HCT116 (cell line): Measurements from ENCODE around the gene PRSS27. TPM values are rescaled to one million over a fixed set of nuclear protein-coding genes. Genes with fewer than 3 reads are reported as not detected.

ENCODE experiments used
- ATAC-seq: fragments of 200-7000 bp; cut with Tn5 transposase; 2 replicates; pipeline ENCODE4 v1.9.1; 2020; ENCODE audit warnings: mild to moderate bottlenecking, moderate library complexity
- BruUV-seq: library from RNA; stranded (reverse); fragments of 400-500 nt; replicated peaks from 2 replicates; lab custom pipeline; 2021; lab: Mats Ljungman, UMichigan
- CTCF ChIA-PET: fragments of 300-600 bp; sonication (Branson Sonifier 250); formaldehyde crosslinking; loops from one replicate; lab custom pipeline; 2021; ENCODE audit warnings: antibody characterized with exemption; lab: Charles Lee
- POLR2A ChIA-PET: fragments of 300-600, 350-600 bp; sonication (Branson Sonifier 250); formaldehyde crosslinking; loops from one replicate; lab custom pipeline; 2021; ENCODE audit warnings: antibody characterized with exemption; lab: Charles Lee
- RAD21 ChIA-PET, 2 experiments: fragments of 300-600 bp; sonication (Branson Sonifier 250); formaldehyde crosslinking; loops; one replicate each; lab custom pipeline; 2023; ENCODE audit warnings: low total read pairs in 2 of 2; ENCODE audit not compliant: uncharacterized antibody in 2 of 2, unreplicated experiment in 2 of 2, low non-redundant PET in 1 of 2; lab: Charles Lee
- DNase-seq: peaks from one replicate; pipeline ENCODE4 v3.0.0-alpha.2; 2010; ENCODE audit warnings: low read depth, low spot score
- H2AFZ ChIP-seq: fragments of 200-600 bp; shearing (Covaris generic), sonication (generic); 2 replicates; pipeline ENCODE4 v1.6.1; 2017; ENCODE audit warnings: low read depth, mixed run types, mixed read lengths, antibody characterized with exemption, low read length; ENCODE audit not compliant: poor library complexity, severe bottlenecking
- H3K27ac ChIP-seq: 2 replicates; pipeline ENCODE4 v1.5.1; 2012; ENCODE audit warnings: low read depth, low read length
- H3K27me3 ChIP-seq: fragments of 200-600 bp; sonication (generic); 2 replicates; pipeline ENCODE4 v1.6.1; 2016; ENCODE audit warnings: mixed run types, low read length, mixed read lengths; ENCODE audit not compliant: insufficient read depth
- H3K36me3 ChIP-seq, 2 experiments: fragments of 200-500 bp in 1 of 2; fragments of 200-600 bp in 1 of 2; sonication (Bioruptor generic) in 1 of 2; sonication (generic) in 1 of 2; 2 replicates each; pipeline versions ENCODE4 v1.5.1 to v1.6.1; 2014 to 2016; ENCODE audit warnings: low read length in 2 of 2, inconsistent platforms in 1 of 2, mixed read lengths in 1 of 2, mixed run types in 1 of 2; ENCODE audit not compliant: insufficient read depth in 2 of 2, control insufficient read depth in 1 of 2
- H3K4me1 ChIP-seq, 2 experiments: fragments of 200-600 bp in 1 of 2; sonication (generic) in 1 of 2; 2 replicates each; pipeline versions ENCODE4 v1.5.1 to v1.6.1; 2012 to 2017; ENCODE audit warnings: low read length in 2 of 2, inconsistent platforms in 1 of 2, mild to moderate bottlenecking in 1 of 2, mixed read lengths in 1 of 2, mixed run types in 1 of 2, moderate library complexity in 1 of 2; ENCODE audit not compliant: insufficient read depth in 2 of 2, control insufficient read depth in 1 of 2
- H3K4me2 ChIP-seq: fragments of 200-600 bp; sonication (generic); 2 replicates; pipeline ENCODE4 v1.6.1; 2017; ENCODE audit warnings: mixed run types, low read length, mixed read lengths
- H3K4me3 ChIP-seq, 2 experiments: fragments of 200-600 bp in 1 of 2; sonication (generic) in 1 of 2; replicated peaks in 1 of 2; 2 replicates each; pipeline ENCODE4 v1.5.1; 2011 to 2016; ENCODE audit warnings: low read length in 2 of 2, control low read depth in 1 of 2, low read depth in 1 of 2, mild to moderate bottlenecking in 1 of 2, mixed read lengths in 1 of 2, mixed run types in 1 of 2
- H3K79me2 ChIP-seq: fragments of 200-600 bp; sonication (generic); 2 replicates; pipeline ENCODE4 v1.6.1; 2017; ENCODE audit warnings: mild to moderate bottlenecking, mixed run types, low read length, moderate library complexity, mixed read lengths; ENCODE audit not compliant: insufficient read depth
- H3K9ac ChIP-seq: fragments of 200-600 bp; sonication (generic); 2 replicates; pipeline ENCODE4 v1.6.1; 2016; ENCODE audit warnings: low read length, mixed read lengths
- H3K9me2 ChIP-seq: fragments of 200-600 bp; sonication (generic), shearing (Covaris generic); 2 replicates; pipeline ENCODE4 v1.6.1; 2017; ENCODE audit warnings: mixed run types, mild to moderate bottlenecking, moderate library complexity; ENCODE audit not compliant: insufficient read depth
- H3K9me3 ChIP-seq, 2 experiments: fragments of 200-500 bp in 1 of 2; fragments of 200-600 bp in 1 of 2; sonication (Bioruptor generic) in 1 of 2; sonication (generic) in 1 of 2; 2 replicates each; pipeline ENCODE4 v1.6.1; 2014 to 2017; ENCODE audit warnings: low read length in 2 of 2, mixed read lengths in 2 of 2, inconsistent platforms in 1 of 2, low read depth in 1 of 2, mild to moderate bottlenecking in 1 of 2, mixed run types in 1 of 2, moderate library complexity in 1 of 2; ENCODE audit not compliant: control insufficient read depth in 1 of 2, insufficient read depth in 1 of 2
- H4K20me1 ChIP-seq: fragments of 200-600 bp; sonication (generic), shearing (Covaris generic); 2 replicates; pipeline ENCODE4 v1.6.1; 2017; ENCODE audit warnings: mixed run types, mild to moderate bottlenecking, moderate library complexity; ENCODE audit not compliant: insufficient read depth
- EGR1 ChIP-seq: IDR thresholded peaks from 2 replicates; pipeline ENCODE4 v1.6.1; 2012; ENCODE audit warnings: low read depth
- EZH2phosphoT487 ChIP-seq: fragments of 200-600 bp; IDR thresholded peaks from 2 replicates; pipeline ENCODE4 v1.6.1; 2018; ENCODE audit warnings: antibody characterized with exemption, borderline replicate concordance
- FOSL1 ChIP-seq: IDR thresholded peaks from 2 replicates; pipeline ENCODE4 v1.6.1; 2012; ENCODE audit warnings: low read depth
- JUND ChIP-seq: IDR thresholded peaks from 2 replicates; pipeline ENCODE4 v1.6.1; 2012
- POLR2A ChIP-seq: IDR thresholded peaks from 2 replicates; pipeline ENCODE4 v1.7.0; 2011; ENCODE audit warnings: borderline replicate concordance; ENCODE audit not compliant: insufficient read depth, insufficient read length; ENCODE audit errors: extremely low read depth
- POLR2AphosphoS5 ChIP-seq: IDR thresholded peaks from 2 replicates; pipeline ENCODE4 v1.6.1; 2011; ENCODE audit warnings: mild to moderate bottlenecking, low read depth, low read length, moderate library complexity
- TCF7L2 ChIP-seq: IDR thresholded peaks from 2 replicates; pipeline ENCODE4 v1.7.0; 2011; ENCODE audit warnings: borderline replicate concordance, inconsistent platforms; ENCODE audit not compliant: insufficient read depth, insufficient read length; ENCODE audit errors: extremely low read depth
- intact Hi-C: fragments of 100-400 bp; cut with micrococcal nuclease; formaldehyde crosslinking; loops from 2 replicates; pipeline ENCODE4 v1.10.0; 2022
- total RNA-seq: library from RNA; stranded (reverse); gene quantifications from one replicate; pipeline ENCODE4 v1.2.1, GENCODE V29; 2021; ENCODE audit not compliant: unreplicated experiment
- TF ChIP-seq, protein P1 (sequence below): IDR thresholded peaks from 2 replicates; pipeline ENCODE4 v1.6.1; 2012
- TF ChIP-seq, protein P2 (sequence below): IDR thresholded peaks from 2 replicates; pipeline ENCODE4 v1.6.1; 2012
- TF ChIP-seq, protein P3 (sequence below), 3 experiments: fragments of 200-600 bp in 1 of 3; sonication (generic) in 1 of 3; IDR thresholded peaks in 2 of 3; conservative IDR thresholded peaks in 1 of 3; 2 replicates each; pipeline ENCODE4 v1.5.1; 2012 to 2017; ENCODE audit warnings: low read depth in 2 of 3, low read length in 2 of 3, antibody characterized with exemption in 1 of 3, borderline replicate concordance in 1 of 3, control low read depth in 1 of 3, mild to moderate bottlenecking in 1 of 3, mixed read lengths in 1 of 3, mixed run types in 1 of 3, moderate library complexity in 1 of 3; ENCODE audit not compliant: insufficient read depth in 1 of 3
- TF ChIP-seq, protein P4 (sequence below): IDR thresholded peaks from 2 replicates; pipeline ENCODE4 v1.6.1; 2012; ENCODE audit warnings: low read depth

The PRSS27 gene
- total RNA-seq, 1 experiment from 2014 or later: 3.3 TPM

DNA sequence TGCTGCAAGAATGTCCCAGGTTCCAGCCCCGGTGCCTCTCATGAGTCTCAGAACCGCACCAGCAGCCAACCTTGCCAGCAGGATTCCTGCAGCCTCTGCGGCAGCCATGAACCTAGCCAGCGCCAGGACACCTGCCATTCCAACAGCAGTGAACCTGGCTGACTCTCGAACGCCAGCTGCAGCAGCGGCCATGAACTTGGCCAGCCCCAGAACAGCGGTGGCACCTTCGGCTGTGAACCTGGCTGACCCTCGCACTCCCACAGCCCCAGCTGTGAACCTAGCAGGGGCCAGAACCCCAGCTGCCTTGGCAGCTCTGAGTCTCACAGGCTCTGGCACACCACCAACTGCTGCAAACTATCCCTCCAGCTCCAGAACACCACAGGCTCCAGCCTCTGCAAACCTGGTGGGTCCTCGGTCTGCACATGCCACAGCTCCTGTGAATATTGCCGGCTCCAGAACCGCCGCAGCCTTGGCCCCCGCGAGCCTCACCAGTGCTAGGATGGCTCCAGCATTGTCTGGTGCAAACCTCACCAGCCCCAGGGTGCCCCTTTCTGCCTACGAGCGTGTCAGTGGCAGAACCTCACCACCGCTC, 47.2 kb upstream of the PRSS27 start:
- no peak overlapping the region for H3K4me2 ChIP-seq
- H4K20me1 ChIP-seq: peaks cover 25% of the 10 kb centered on the region; the same call in 1 of the 2 replicates
- H3K79me2 ChIP-seq: peaks cover 94% of the 10 kb centered on the region
- TF ChIP-seq EZH2phosphoT487: no peak
- TF ChIP-seq, protein P1, sequence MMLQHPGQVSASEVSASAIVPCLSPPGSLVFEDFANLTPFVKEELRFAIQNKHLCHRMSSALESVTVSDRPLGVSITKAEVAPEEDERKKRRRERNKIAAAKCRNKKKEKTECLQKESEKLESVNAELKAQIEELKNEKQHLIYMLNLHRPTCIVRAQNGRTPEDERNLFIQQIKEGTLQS: no peak
- TF ChIP-seq FOSL1: no peak
- TF ChIP-seq POLR2AphosphoS5: no peak
- no peak for TF ChIP-seq JUND
- TF ChIP-seq, protein P2, sequence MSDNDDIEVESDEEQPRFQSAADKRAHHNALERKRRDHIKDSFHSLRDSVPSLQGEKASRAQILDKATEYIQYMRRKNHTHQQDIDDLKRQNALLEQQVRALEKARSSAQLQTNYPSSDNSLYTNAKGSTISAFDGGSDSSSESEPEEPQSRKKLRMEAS: no peak
- TF ChIP-seq TCF7L2: no peak
- no peak for TF ChIP-seq POLR2A
- TF ChIP-seq, protein P3, sequence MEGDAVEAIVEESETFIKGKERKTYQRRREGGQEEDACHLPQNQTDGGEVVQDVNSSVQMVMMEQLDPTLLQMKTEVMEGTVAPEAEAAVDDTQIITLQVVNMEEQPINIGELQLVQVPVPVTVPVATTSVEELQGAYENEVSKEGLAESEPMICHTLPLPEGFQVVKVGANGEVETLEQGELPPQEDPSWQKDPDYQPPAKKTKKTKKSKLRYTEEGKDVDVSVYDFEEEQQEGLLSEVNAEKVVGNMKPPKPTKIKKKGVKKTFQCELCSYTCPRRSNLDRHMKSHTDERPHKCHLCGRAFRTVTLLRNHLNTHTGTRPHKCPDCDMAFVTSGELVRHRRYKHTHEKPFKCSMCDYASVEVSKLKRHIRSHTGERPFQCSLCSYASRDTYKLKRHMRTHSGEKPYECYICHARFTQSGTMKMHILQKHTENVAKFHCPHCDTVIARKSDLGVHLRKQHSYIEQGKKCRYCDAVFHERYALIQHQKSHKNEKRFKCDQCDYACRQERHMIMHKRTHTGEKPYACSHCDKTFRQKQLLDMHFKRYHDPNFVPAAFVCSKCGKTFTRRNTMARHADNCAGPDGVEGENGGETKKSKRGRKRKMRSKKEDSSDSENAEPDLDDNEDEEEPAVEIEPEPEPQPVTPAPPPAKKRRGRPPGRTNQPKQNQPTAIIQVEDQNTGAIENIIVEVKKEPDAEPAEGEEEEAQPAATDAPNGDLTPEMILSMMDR (IDR thresholded peaks at IDR 0.05 in 2 of 3, conservative IDR thresholded peaks at IDR 0.05 in 1 of 3; ENCODE audit: borderline replicate concordance in 1 of 3, insufficient read depth in 1 of 3, low read depth in 2 of 3, low read length in 2 of 3): no peak
- TF ChIP-seq, protein P4, sequence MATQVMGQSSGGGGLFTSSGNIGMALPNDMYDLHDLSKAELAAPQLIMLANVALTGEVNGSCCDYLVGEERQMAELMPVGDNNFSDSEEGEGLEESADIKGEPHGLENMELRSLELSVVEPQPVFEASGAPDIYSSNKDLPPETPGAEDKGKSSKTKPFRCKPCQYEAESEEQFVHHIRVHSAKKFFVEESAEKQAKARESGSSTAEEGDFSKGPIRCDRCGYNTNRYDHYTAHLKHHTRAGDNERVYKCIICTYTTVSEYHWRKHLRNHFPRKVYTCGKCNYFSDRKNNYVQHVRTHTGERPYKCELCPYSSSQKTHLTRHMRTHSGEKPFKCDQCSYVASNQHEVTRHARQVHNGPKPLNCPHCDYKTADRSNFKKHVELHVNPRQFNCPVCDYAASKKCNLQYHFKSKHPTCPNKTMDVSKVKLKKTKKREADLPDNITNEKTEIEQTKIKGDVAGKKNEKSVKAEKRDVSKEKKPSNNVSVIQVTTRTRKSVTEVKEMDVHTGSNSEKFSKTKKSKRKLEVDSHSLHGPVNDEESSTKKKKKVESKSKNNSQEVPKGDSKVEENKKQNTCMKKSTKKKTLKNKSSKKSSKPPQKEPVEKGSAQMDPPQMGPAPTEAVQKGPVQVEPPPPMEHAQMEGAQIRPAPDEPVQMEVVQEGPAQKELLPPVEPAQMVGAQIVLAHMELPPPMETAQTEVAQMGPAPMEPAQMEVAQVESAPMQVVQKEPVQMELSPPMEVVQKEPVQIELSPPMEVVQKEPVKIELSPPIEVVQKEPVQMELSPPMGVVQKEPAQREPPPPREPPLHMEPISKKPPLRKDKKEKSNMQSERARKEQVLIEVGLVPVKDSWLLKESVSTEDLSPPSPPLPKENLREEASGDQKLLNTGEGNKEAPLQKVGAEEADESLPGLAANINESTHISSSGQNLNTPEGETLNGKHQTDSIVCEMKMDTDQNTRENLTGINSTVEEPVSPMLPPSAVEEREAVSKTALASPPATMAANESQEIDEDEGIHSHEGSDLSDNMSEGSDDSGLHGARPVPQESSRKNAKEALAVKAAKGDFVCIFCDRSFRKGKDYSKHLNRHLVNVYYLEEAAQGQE: no peak
- no peak for TF ChIP-seq EGR1
- POLR2A ChIA-PET: interaction anchor here (1.4 kb wide), 1 partner anchor 8 kb away, joined by 3 read pairs; no protein-coding TSS in a partner anchor
- no peaks in the 10 kb centered on the region for H3K9me3 ChIP-seq
- H3K4me3 ChIP-seq: no peak overlapping the region
- H3K9me2 ChIP-seq: no peaks in the 10 kb centered on the region
- DNase-seq (no peak), ATAC-seq (no peak)
- intact Hi-C loops: no loop called here
- CTCF ChIA-PET: no interaction called here
- H3K9ac ChIP-seq: no peak overlapping the region
- RAD21 ChIA-PET: no interaction called here
- peaks cover 0 to 34% of the 10 kb centered on the region in 2 experiments; a peak in 2 of 4 replicates for H3K4me1 ChIP-seq
- H3K27ac ChIP-seq: no peak overlapping the region
- peaks cover 57 to 96% of the 10 kb centered on the region in 2 experiments for H3K36me3 ChIP-seq
- no peak overlapping the region for H2AFZ ChIP-seq
- no TSS peak for BruUV-seq
- H3K27me3 ChIP-seq: no peaks in the 10 kb centered on the region
